Measurements from ENCODE around the gene CDS1.
"Not testable (repeated sequence)": the region's sequence is repeated elsewhere in the genome, so short reads cannot be mapped to it uniquely, and the experiment has no call there.

GRCh38 chr4:84664767-84665166 is 81.8 kb downstream of the CDS1 start:
- not testable (repeated sequence) for TF ChIP-seq CTCF, POLR2A (IDR thresholded peaks at IDR 0.05)
